Activated CD4-positive, alpha-beta memory T cell treated with anti-CD3 and anti-CD28 coated beads, Interleukin-2, amount 10 ng/mL, durations not matched to agents 7 days and 5 days (primary cell): Measurements from ENCODE around the gene FAAP24. TPM values are rescaled to one million over a fixed set of nuclear protein-coding genes. Genes with fewer than 3 reads are reported as not detected.
"Not testable (repeated sequence)": the region's sequence is repeated elsewhere in the genome, so short reads cannot be mapped to it uniquely, and the experiment has no call there.

Experiments used
- CTCF ChIA-PET: fragments of 350-600 bp; sonication (Branson Sonifier 250); formaldehyde crosslinking; loops from one replicate; lab custom pipeline; 2021; ENCODE audit warnings: antibody characterized with exemption, inconsistent platforms; lab: Charles Lee
- POLR2A ChIA-PET: fragments of 350-600 bp; sonication (Branson Sonifier 250); formaldehyde crosslinking; loops from one replicate; lab custom pipeline; 2021; ENCODE audit warnings: antibody characterized with exemption; lab: Charles Lee
- DNase-seq: peaks from one replicate; pipeline ENCODE4 v3.0.0-alpha.2; 2020
- H3K27ac Mint-ChIP-seq: one replicate; pipeline ENCODE4 v1.8.0; 2021; ENCODE audit warnings: mild to moderate bottlenecking, mixed read lengths
- H3K27me3 Mint-ChIP-seq: one replicate; pipeline ENCODE4 v1.8.0; 2021; ENCODE audit warnings: mixed read lengths
- H3K36me3 Mint-ChIP-seq: one replicate; pipeline ENCODE4 v1.8.0; 2021; ENCODE audit warnings: low read depth, mixed read lengths
- H3K4me1 Mint-ChIP-seq: one replicate; pipeline ENCODE4 v1.8.0; 2021; ENCODE audit warnings: mixed read lengths
- H3K4me3 Mint-ChIP-seq: one replicate; pipeline ENCODE4 v1.8.0; 2021; ENCODE audit warnings: mild to moderate bottlenecking, mixed read lengths
- H3K9me3 Mint-ChIP-seq: one replicate; pipeline ENCODE4 v1.8.0; 2021; ENCODE audit warnings: mixed read lengths
- total RNA-seq, 2 experiments: library from RNA; stranded (reverse); gene quantifications; one replicate each; pipeline ENCODE4 v1.2.3, GENCODE V29; 2021

FAAP24 gene
- total RNA-seq, 2 experiments from 2014 or later = 5.3 to 7.6 TPM

- H3K27me3 Mint-ChIP-seq, H3K27ac Mint-ChIP-seq, H3K9me3 Mint-ChIP-seq, POLR2A ChIA-PET, H3K36me3 Mint-ChIP-seq, H3K4me3 Mint-ChIP-seq, DNase-seq: not testable (repeated sequence)
- H3K4me1 Mint-ChIP-seq = peaks cover 16% of the 10 kb centered on the region
- CTCF ChIA-PET = interaction anchor here (0.6 kb wide), 1 partner anchor 77 kb away, joined by 6 read pairs; no protein-coding TSS in a partner anchor
Observed at GRCh38 chr19:33002126-33002865, 30.3 kb downstream of the FAAP24 start.

GRCh38 chr19:33003424-33004024 is 31.5 kb downstream of the FAAP24 start:
- H3K9me3 Mint-ChIP-seq, H3K27ac Mint-ChIP-seq, H3K4me3 Mint-ChIP-seq, H3K27me3 Mint-ChIP-seq, CTCF ChIA-PET, DNase-seq, H3K36me3 Mint-ChIP-seq: not testable (repeated sequence)
- H3K4me1 Mint-ChIP-seq = peaks cover 15% of the 10 kb centered on the region
- POLR2A ChIA-PET = interaction anchor here (0.6 kb wide), 1 partner anchor 85 kb away, joined by 3 read pairs; no protein-coding TSS in a partner anchor

- POLR2A ChIA-PET = no interaction called here
- no peaks in the 10 kb centered on the region for H3K27me3 Mint-ChIP-seq
- no peak overlapping the region for H3K27ac Mint-ChIP-seq
- H3K4me3 Mint-ChIP-seq = no peak overlapping the region
- peaks cover 7% of the 10 kb centered on the region for H3K4me1 Mint-ChIP-seq
- no peaks in the 10 kb centered on the region for H3K36me3 Mint-ChIP-seq
- no peak for DNase-seq
- no peaks in the 10 kb centered on the region for H3K9me3 Mint-ChIP-seq
- CTCF ChIA-PET = no interaction called here
Observed at GRCh38 chr19:33005440-33005839, 33.4 kb downstream of the FAAP24 start.

GRCh38 chr19:33008738-33009137 is 36.7 kb downstream of the FAAP24 start:
- ChIA-PET POLR2A (no interaction called here), CTCF (no interaction called here)
- no peak for DNase-seq
- Mint-ChIP-seq H3K27me3 (no peaks in the 10 kb centered on the region), H3K4me1 (no peaks in the 10 kb centered on the region), H3K9me3 (no peaks in the 10 kb centered on the region), H3K27ac (no peak overlapping the region), H3K4me3 (no peak overlapping the region), H3K36me3 (no peaks in the 10 kb centered on the region)

GRCh38 chr19:33010891-33011290 is 38.8 kb downstream of the FAAP24 start:
- DNase-seq, H3K36me3 Mint-ChIP-seq, POLR2A ChIA-PET, H3K4me3 Mint-ChIP-seq, CTCF ChIA-PET, H3K9me3 Mint-ChIP-seq, H3K4me1 Mint-ChIP-seq, H3K27ac Mint-ChIP-seq, H3K27me3 Mint-ChIP-seq: not testable (repeated sequence)

- Mint-ChIP-seq H3K36me3 (no peaks in the 10 kb centered on the region), H3K9me3 (peaks cover 3% of the 10 kb centered on the region), H3K27me3 (no peaks in the 10 kb centered on the region), H3K4me3 (no peak overlapping the region), H3K4me1 (no peaks in the 10 kb centered on the region), H3K27ac (no peak overlapping the region)
- CTCF ChIA-PET = no interaction called here
- POLR2A ChIA-PET = no interaction called here
- no peak for DNase-seq
Observed at GRCh38 chr19:33022472-33023116, 50.6 kb downstream of the FAAP24 start.

GRCh38 chr19:33024398-33024797 is 52.4 kb downstream of the FAAP24 start:
- H3K36me3 Mint-ChIP-seq = no peaks in the 10 kb centered on the region
- H3K4me3 Mint-ChIP-seq = no peak overlapping the region
- no peak overlapping the region for H3K27ac Mint-ChIP-seq
- H3K4me1 Mint-ChIP-seq = no peaks in the 10 kb centered on the region
- DNase-seq = no peak
- ChIA-PET POLR2A (no interaction called here), CTCF (no interaction called here)
- H3K9me3 Mint-ChIP-seq = peaks cover 5% of the 10 kb centered on the region
- no peaks in the 10 kb centered on the region for H3K27me3 Mint-ChIP-seq

- H3K9me3 Mint-ChIP-seq, H3K27me3 Mint-ChIP-seq, H3K27ac Mint-ChIP-seq, POLR2A ChIA-PET, H3K4me3 Mint-ChIP-seq, H3K36me3 Mint-ChIP-seq, H3K4me1 Mint-ChIP-seq, CTCF ChIA-PET, DNase-seq: not testable (repeated sequence)
Observed at GRCh38 chr19:33025468-33026238, 53.6 kb downstream of the FAAP24 start.

GRCh38 chr19:33026602-33027001 is 54.6 kb downstream of the FAAP24 start:
- H3K4me3 Mint-ChIP-seq, H3K9me3 Mint-ChIP-seq, DNase-seq, POLR2A ChIA-PET, H3K4me1 Mint-ChIP-seq, H3K36me3 Mint-ChIP-seq, CTCF ChIA-PET, H3K27me3 Mint-ChIP-seq, H3K27ac Mint-ChIP-seq: not testable (repeated sequence)

Other genes with a start within 250 kb of the FAAP24 start
- under 1 TPM; 0.20 to 0.30 TPM for gene SLC7A9, start 102.5 kb upstream of the FAAP24 start, total RNA-seq
- gene CEP89, start 284 bp upstream of the FAAP24 start, total RNA-seq = 10 to 100 TPM; 18.1 to 19.8 TPM
- 1 to 10 TPM in 1 of 2 experiments, under 1 TPM in 1; 0.70 to 1.2 TPM for gene RHPN2, start 92.6 kb downstream of the FAAP24 start, total RNA-seq
- gene GPATCH1, start 108.9 kb downstream of the FAAP24 start, total RNA-seq = 10 to 100 TPM; 10.8 to 11.0 TPM
- gene WDR88, start 159.9 kb downstream of the FAAP24 start, total RNA-seq = not detected
- not detected for gene LRP3, start 222.1 kb downstream of the FAAP24 start, total RNA-seq